Measurements from ENCODE around the gene ABHD8.

The ABHD8 gene

GRCh38 chr19:17263712-17264640 is 39.2 kb downstream of the ABHD8 start:
- H3K14ac ChIP-seq (ENCODE audit: low read length): peak overlapping the region; percentile 36
- no peak for DNase-seq
- peak overlapping the region; percentile 70 for H2AK5ac ChIP-seq (ENCODE audit: low read length)
- H3K4me3 ChIP-seq (ENCODE audit: low read depth, low read length): no peak overlapping the region
- H2AFZ ChIP-seq (ENCODE audit: insufficient read depth, low read length, poor library complexity): no peak overlapping the region
- H3K9me3 ChIP-seq (ENCODE audit: insufficient read depth, low read depth, low read length): peaks cover 9% of the 10 kb centered on the region
- WGBS (ENCODE audit: extremely low coverage, insufficient coverage, insufficient read length): no CpG with 5 or more reads among the region's 23 CpGs
- H2BK12ac ChIP-seq (ENCODE audit: low read length): peak overlapping the region; percentile 83
- H3K4me1 ChIP-seq (ENCODE audit: control insufficient read depth in 1 of 2, insufficient read depth in 2 of 2, low read length in 2 of 2): peaks cover 18% of the 10 kb centered on the region in 2 experiments
- peak overlapping the region; percentile 37 for H4K91ac ChIP-seq (ENCODE audit: low read depth, low read length)
- peak overlapping the region; percentile 27 for H2BK120ac ChIP-seq (ENCODE audit: insufficient read depth, low read length, poor library complexity)
- H4K12ac ChIP-seq (ENCODE audit: low read depth, low read length): peak overlapping the region; percentile 8
- H3K36me3 ChIP-seq (ENCODE audit: control insufficient read depth in 1 of 2, insufficient read depth in 2 of 2, low read length in 2 of 2): peaks cover 5 to 13% of the 10 kb centered on the region in 2 experiments
- no peak overlapping the region for H3K23ac ChIP-seq (ENCODE audit: low read length)
- peak overlapping the region; percentile 26 for H2BK5ac ChIP-seq (ENCODE audit: low read depth, low read length, poor library complexity)
- no peaks in the 10 kb centered on the region for H3K27me3 ChIP-seq (ENCODE audit: insufficient read depth, low read length)
- no peak overlapping the region for H3K4me2 ChIP-seq (ENCODE audit: low read length)
- peak overlapping the region; percentile 20 for H4K8ac ChIP-seq (ENCODE audit: low read depth, low read length)
- no peak overlapping the region for H3K27ac ChIP-seq (ENCODE audit: low read depth, low read length)
- H3K4ac ChIP-seq (ENCODE audit: low read depth, low read length): peak overlapping the region; percentile 19
- H3K9ac ChIP-seq (ENCODE audit: low read length): no peak overlapping the region
- peak overlapping the region; percentile 2 for H3K18ac ChIP-seq (ENCODE audit: low read length)
- peaks cover 7% of the 10 kb centered on the region for H3K79me2 ChIP-seq (ENCODE audit: control insufficient read depth, insufficient read depth, low read length, poor library complexity)
- peaks cover 32% of the 10 kb centered on the region for H3K79me1 ChIP-seq (ENCODE audit: low read length)

- no peak overlapping the region for H3K27ac ChIP-seq (ENCODE audit: low read depth, low read length)
- DNase-seq: no peak
- peaks cover 29% of the 10 kb centered on the region for H3K79me1 ChIP-seq (ENCODE audit: low read length)
- H3K9ac ChIP-seq (ENCODE audit: low read length): no peak overlapping the region
- H4K91ac ChIP-seq (ENCODE audit: low read depth, low read length): peak overlapping the region; percentile 45
- peak overlapping the region; percentile 1 for H2BK12ac ChIP-seq (ENCODE audit: low read length)
- H4K8ac ChIP-seq (ENCODE audit: low read depth, low read length): no peak overlapping the region
- H2AFZ ChIP-seq (ENCODE audit: insufficient read depth, low read length, poor library complexity): no peak overlapping the region
- no peak overlapping the region for H4K12ac ChIP-seq (ENCODE audit: low read depth, low read length)
- no peak overlapping the region for H3K14ac ChIP-seq (ENCODE audit: low read length)
- no peak overlapping the region for H3K4me3 ChIP-seq (ENCODE audit: low read depth, low read length)
- no peak overlapping the region for H2BK5ac ChIP-seq (ENCODE audit: low read depth, low read length, poor library complexity)
- H3K9me3 ChIP-seq (ENCODE audit: insufficient read depth, low read depth, low read length): peaks cover 9% of the 10 kb centered on the region
- no peak overlapping the region for H3K23ac ChIP-seq (ENCODE audit: low read length)
- peak overlapping the region; percentile 8 for H2AK5ac ChIP-seq (ENCODE audit: low read length)
- no peaks in the 10 kb centered on the region for H3K27me3 ChIP-seq (ENCODE audit: insufficient read depth, low read length)
- peaks cover 13% of the 10 kb centered on the region in 2 experiments for H3K4me1 ChIP-seq (ENCODE audit: control insufficient read depth in 1 of 2, insufficient read depth in 2 of 2, low read length in 2 of 2)
- no peak overlapping the region for H2BK120ac ChIP-seq (ENCODE audit: insufficient read depth, low read length, poor library complexity)
- no peak overlapping the region for H3K4ac ChIP-seq (ENCODE audit: low read depth, low read length)
- peaks cover 3% of the 10 kb centered on the region for H3K79me2 ChIP-seq (ENCODE audit: control insufficient read depth, insufficient read depth, low read length, poor library complexity)
- WGBS (ENCODE audit: extremely low coverage, insufficient coverage, insufficient read length): no CpG with 5 or more reads among the region's 16 CpGs
- no peak overlapping the region for H3K4me2 ChIP-seq (ENCODE audit: low read length)
- H3K18ac ChIP-seq (ENCODE audit: low read length): no peak overlapping the region
- peaks cover 8 to 11% of the 10 kb centered on the region in 2 experiments for H3K36me3 ChIP-seq (ENCODE audit: control insufficient read depth in 1 of 2, insufficient read depth in 2 of 2, low read length in 2 of 2)
Observed at GRCh38 chr19:17262557-17262956, 40.7 kb downstream of the ABHD8 start.

GRCh38 chr19:17260842-17261325 is 42.3 kb downstream of the ABHD8 start:
- WGBS (ENCODE audit: extremely low coverage, insufficient coverage, insufficient read length): no CpG with 5 or more reads among the region's 15 CpGs
- no peak overlapping the region for H2BK12ac ChIP-seq (ENCODE audit: low read length)

GRCh38 chr19:17259934-17260333 is 43.3 kb downstream of the ABHD8 start:
- no peak overlapping the region for H3K14ac ChIP-seq (ENCODE audit: low read length)
- no peak overlapping the region for H3K18ac ChIP-seq (ENCODE audit: low read length)
- DNase-seq: no peak

More at GRCh38 chr19:17260842-17261325, 42.3 kb downstream of the ABHD8 start:
- Histone ChIP-seq H2AK5ac (ENCODE audit: low read length) (no peak overlapping the region), H3K23ac (ENCODE audit: low read length) (no peak overlapping the region), H4K12ac (ENCODE audit: low read depth, low read length) (no peak overlapping the region), H3K4me2 (ENCODE audit: low read length) (no peak overlapping the region), H3K4me1 (ENCODE audit: control insufficient read depth in 1 of 2, insufficient read depth in 2 of 2, low read length in 2 of 2) (peaks cover 9 to 13% of the 10 kb centered on the region in 2 experiments), H3K4me3 (ENCODE audit: low read depth, low read length) (no peak overlapping the region), H3K9me3 (ENCODE audit: insufficient read depth, low read depth, low read length) (peaks cover 9% of the 10 kb centered on the region), H3K36me3 (ENCODE audit: control insufficient read depth in 1 of 2, insufficient read depth in 2 of 2, low read length in 2 of 2) (peaks cover 8 to 11% of the 10 kb centered on the region in 2 experiments), H3K9ac (ENCODE audit: low read length) (no peak overlapping the region), H3K79me2 (ENCODE audit: control insufficient read depth, insufficient read depth, low read length, poor library complexity) (no peaks in the 10 kb centered on the region), H3K4ac (ENCODE audit: low read depth, low read length) (no peak overlapping the region), H3K79me1 (ENCODE audit: low read length) (peaks cover 21% of the 10 kb centered on the region), H3K14ac (ENCODE audit: low read length) (no peak overlapping the region), H3K18ac (ENCODE audit: low read length) (no peak overlapping the region), H4K8ac (ENCODE audit: low read depth, low read length) (no peak overlapping the region), H2BK5ac (ENCODE audit: low read depth, low read length, poor library complexity) (no peak overlapping the region), H3K27me3 (ENCODE audit: insufficient read depth, low read length) (no peaks in the 10 kb centered on the region), H2AFZ (ENCODE audit: insufficient read depth, low read length, poor library complexity) (peak overlapping the region; percentile 9), H4K91ac (ENCODE audit: low read depth, low read length) (no peak overlapping the region), H3K27ac (ENCODE audit: low read depth, low read length) (no peak overlapping the region), H2BK120ac (ENCODE audit: insufficient read depth, low read length, poor library complexity) (no peak overlapping the region)
- DNase-seq: peak; percentile 88 to 96

More at GRCh38 chr19:17259934-17260333, 43.3 kb downstream of the ABHD8 start:
- no peak overlapping the region for H2AFZ ChIP-seq (ENCODE audit: insufficient read depth, low read length, poor library complexity)
- no peak overlapping the region for H3K27ac ChIP-seq (ENCODE audit: low read depth, low read length)
- H3K23ac ChIP-seq (ENCODE audit: low read length): no peak overlapping the region
- H2AK5ac ChIP-seq (ENCODE audit: low read length): no peak overlapping the region
- H4K91ac ChIP-seq (ENCODE audit: low read depth, low read length): no peak overlapping the region
- no peak overlapping the region for H4K8ac ChIP-seq (ENCODE audit: low read depth, low read length)
- H3K4me3 ChIP-seq (ENCODE audit: low read depth, low read length): no peak overlapping the region
- H3K79me1 ChIP-seq (ENCODE audit: low read length): peaks cover 17% of the 10 kb centered on the region
- H3K4me1 ChIP-seq (ENCODE audit: control insufficient read depth in 1 of 2, insufficient read depth in 2 of 2, low read length in 2 of 2): peaks cover 10 to 11% of the 10 kb centered on the region in 2 experiments
- H3K9ac ChIP-seq (ENCODE audit: low read length): no peak overlapping the region
- no peaks in the 10 kb centered on the region for H3K27me3 ChIP-seq (ENCODE audit: insufficient read depth, low read length)
- H3K79me2 ChIP-seq (ENCODE audit: control insufficient read depth, insufficient read depth, low read length, poor library complexity): no peaks in the 10 kb centered on the region
- H2BK5ac ChIP-seq (ENCODE audit: low read depth, low read length, poor library complexity): no peak overlapping the region
- H2BK12ac ChIP-seq (ENCODE audit: low read length): no peak overlapping the region
- no CpG with 5 or more reads among the region's 1 CpG for WGBS (ENCODE audit: extremely low coverage, insufficient coverage, insufficient read length)
- H3K4ac ChIP-seq (ENCODE audit: low read depth, low read length): no peak overlapping the region
- no peak overlapping the region for H3K4me2 ChIP-seq (ENCODE audit: low read length)
- peaks cover 9% of the 10 kb centered on the region for H3K9me3 ChIP-seq (ENCODE audit: insufficient read depth, low read depth, low read length)
- no peak overlapping the region for H4K12ac ChIP-seq (ENCODE audit: low read depth, low read length)
- H2BK120ac ChIP-seq (ENCODE audit: insufficient read depth, low read length, poor library complexity): no peak overlapping the region
- peaks cover 8 to 11% of the 10 kb centered on the region in 2 experiments for H3K36me3 ChIP-seq (ENCODE audit: control insufficient read depth in 1 of 2, insufficient read depth in 2 of 2, low read length in 2 of 2)

Measured in trophoblast cell (in vitro differentiated cells and primary cell).